ENCODE data around the gene PRAMEF10.
"Not testable (repeated sequence)": the region's sequence is repeated elsewhere in the genome, so short reads cannot be mapped to it uniquely, and the experiment has no call there.

DNA sequence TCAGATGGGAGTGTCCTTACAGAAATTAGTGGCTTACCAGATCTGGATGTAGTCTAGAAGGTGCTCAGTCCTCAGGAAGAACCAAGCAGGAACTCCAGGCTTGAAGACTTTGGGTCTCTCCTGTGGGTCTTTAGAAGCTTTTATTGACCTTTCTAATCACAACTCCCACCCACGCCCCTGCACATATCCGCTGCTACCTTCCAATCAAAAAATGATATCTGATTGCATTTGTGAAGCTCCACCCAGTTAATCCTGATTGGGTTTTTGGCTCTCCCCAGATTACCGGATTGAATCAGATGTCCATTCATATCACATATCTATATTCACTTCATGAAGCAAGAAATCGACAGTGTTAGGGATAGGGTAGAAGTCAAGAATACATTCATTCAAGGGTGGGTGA lies 49.4 kb upstream of the PRAMEF10 start, which contains the start of gene PRAMEF6:
- TF ChIP-seq, protein P1, sequence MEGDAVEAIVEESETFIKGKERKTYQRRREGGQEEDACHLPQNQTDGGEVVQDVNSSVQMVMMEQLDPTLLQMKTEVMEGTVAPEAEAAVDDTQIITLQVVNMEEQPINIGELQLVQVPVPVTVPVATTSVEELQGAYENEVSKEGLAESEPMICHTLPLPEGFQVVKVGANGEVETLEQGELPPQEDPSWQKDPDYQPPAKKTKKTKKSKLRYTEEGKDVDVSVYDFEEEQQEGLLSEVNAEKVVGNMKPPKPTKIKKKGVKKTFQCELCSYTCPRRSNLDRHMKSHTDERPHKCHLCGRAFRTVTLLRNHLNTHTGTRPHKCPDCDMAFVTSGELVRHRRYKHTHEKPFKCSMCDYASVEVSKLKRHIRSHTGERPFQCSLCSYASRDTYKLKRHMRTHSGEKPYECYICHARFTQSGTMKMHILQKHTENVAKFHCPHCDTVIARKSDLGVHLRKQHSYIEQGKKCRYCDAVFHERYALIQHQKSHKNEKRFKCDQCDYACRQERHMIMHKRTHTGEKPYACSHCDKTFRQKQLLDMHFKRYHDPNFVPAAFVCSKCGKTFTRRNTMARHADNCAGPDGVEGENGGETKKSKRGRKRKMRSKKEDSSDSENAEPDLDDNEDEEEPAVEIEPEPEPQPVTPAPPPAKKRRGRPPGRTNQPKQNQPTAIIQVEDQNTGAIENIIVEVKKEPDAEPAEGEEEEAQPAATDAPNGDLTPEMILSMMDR (IDR thresholded peaks at IDR 0.05) = not testable (repeated sequence)
- not testable (repeated sequence) for TF ChIP-seq POLR2A, EP300, POLR2AphosphoS5 (IDR thresholded peaks at IDR 0.05)

All from gastroesophageal sphincter (tissue), 3 donors.